HG03159 (cell line): ENCODE results near the gene GIMAP1.
"Not testable (repeated sequence)": the region's sequence is repeated elsewhere in the genome, so short reads cannot be mapped to it uniquely, and the experiment has no call there.

Experiments
- ATAC-seq: cut with Tn5 transposase; IDR thresholded peaks from one replicate; pipeline ENCODE4 v1.9.1; 2021; ENCODE audit warnings: mild to moderate bottlenecking, moderate library complexity; ENCODE audit not compliant: unreplicated experiment

The GIMAP1 gene

DNA sequence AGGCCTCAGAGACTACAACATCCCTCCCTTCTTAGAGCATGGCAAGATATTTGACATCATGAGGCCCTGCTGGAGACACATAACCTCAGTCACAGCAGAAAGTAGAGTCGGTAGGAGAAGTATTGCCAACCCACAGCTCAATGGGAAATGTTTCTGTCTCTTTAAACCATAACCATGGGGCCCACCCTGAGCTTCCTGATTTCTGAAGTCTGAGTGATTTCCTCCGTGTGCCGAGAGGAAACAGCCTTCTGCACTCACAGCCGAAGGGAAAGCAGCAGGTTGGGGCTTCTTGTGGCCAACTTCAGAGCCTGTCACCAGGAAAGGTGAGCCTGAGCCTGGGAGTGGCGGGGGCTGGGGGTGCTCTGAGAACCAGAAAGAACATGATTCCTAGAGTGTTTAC lies at the start of gene GIMAP1:
TSS of gene GIMAP1 (plus strand) at position 246 of the 400 bp plus-strand sequence. CDS start 2,435 bp downstream, outside the sequence.
- peak; percentile 72 for ATAC-seq

GRCh38 chr7:150668472-150668911 lies 47.9 kb upstream of the GIMAP1 start:
- peak; percentile 73 for ATAC-seq

- ATAC-seq = no peak
These were observed 47.4 kb upstream of the GIMAP1 start for GRCh38 chr7:150668977-150669376.

DNA sequence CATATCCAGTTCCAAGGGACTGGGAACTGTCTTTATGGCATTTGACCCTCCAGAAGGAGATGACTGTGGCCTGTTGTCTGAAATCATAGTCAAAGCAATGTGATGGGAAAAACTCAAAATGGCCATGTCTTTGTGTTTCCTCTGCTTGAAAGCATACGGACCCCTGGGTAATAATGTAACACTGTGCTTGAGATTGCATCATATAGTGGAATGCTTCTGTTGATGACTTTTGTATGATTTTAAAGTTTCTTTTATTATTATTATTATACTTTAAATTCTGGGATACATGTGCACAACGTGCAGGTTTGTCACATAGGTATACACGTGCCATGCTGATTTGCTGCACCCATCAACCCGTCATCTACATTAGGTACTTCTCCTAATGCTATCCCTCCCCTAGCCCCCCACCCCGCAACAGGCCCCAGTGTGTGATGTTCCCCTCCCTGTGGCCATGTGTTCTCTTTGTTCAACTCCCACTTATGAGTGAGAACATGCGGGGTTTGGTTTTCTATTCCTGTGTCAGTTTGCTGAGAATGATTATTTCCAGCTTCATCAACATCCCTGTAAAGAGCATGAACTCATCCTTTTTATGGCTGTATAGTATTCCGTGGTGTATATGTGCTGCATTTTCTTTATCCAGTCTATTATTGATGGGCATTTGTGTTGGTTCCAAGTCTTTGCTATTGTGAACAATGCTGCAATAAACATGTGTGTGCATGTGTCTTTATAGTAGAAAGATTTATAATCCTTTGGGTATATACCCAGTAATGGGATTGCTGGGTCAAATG lies 44.4 kb upstream of the GIMAP1 start:
- not testable (repeated sequence) for ATAC-seq

DNA sequence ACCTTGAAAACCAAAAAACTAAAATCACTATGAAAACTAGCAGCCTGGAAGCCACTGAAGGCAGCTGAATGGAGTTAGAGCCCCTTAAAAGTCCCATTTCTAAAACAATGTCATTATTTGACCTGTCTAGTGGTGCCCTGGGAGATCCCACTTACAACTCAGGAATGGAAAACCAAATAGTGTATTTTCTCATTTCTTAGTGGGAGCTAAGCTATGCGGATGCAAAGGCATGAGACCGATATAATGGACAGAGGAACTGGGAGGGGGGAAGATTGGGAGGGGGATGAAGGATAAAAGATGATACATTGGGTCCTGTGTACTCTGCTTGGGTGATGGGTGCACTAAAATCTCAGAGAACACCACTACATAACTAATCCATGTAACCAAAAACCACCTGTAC lies 40.7 kb upstream of the GIMAP1 start:
- no peak for ATAC-seq

DNA sequence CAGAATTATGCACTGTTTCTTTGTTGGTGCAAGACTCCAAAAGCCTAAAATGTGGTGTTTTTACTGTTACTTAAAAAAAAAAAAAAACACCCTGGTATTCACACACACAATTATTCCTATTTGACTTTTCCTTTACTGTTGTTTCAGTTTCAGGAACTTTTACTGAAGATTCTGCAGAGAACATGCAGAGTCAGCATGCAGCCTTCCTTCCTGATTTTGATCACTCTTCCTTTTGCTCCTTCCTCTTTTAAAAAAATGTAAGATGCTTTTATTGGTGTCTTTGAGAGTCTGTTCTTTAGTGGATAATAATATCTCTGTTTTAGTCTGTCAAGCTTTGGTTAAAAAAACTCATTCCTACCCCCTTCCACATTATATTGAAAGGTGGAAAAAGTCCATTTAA lies 40.1 kb upstream of the GIMAP1 start:
- ATAC-seq = not testable (repeated sequence)

- ATAC-seq = not testable (repeated sequence)
These were observed 39.6 kb upstream of the GIMAP1 start for GRCh38 chr7:150676854-150677253.

DNA sequence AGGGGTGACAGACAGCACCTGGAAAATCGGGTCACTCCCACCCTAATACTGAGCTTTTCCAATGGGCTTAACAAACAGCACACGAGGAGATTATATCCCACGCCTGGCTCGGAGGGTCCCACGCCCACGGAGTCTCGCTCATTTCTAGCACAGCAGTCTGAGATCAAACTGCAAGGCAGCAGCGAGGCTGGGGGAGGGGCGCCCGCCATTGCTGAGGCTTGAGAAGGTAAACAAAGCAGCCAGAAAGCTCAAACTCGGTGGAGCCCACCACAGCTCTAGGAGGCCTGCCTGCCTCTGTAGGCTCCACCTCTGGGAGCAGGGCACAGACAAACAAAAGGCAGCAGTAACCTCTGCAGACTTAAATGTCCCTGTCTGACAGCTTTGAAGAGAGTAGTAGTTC lies 37.8 kb upstream of the GIMAP1 start:
- not testable (repeated sequence) for ATAC-seq

GRCh38 chr7:150680364-150680763 lies 36.0 kb upstream of the GIMAP1 start:
- not testable (repeated sequence) for ATAC-seq

DNA sequence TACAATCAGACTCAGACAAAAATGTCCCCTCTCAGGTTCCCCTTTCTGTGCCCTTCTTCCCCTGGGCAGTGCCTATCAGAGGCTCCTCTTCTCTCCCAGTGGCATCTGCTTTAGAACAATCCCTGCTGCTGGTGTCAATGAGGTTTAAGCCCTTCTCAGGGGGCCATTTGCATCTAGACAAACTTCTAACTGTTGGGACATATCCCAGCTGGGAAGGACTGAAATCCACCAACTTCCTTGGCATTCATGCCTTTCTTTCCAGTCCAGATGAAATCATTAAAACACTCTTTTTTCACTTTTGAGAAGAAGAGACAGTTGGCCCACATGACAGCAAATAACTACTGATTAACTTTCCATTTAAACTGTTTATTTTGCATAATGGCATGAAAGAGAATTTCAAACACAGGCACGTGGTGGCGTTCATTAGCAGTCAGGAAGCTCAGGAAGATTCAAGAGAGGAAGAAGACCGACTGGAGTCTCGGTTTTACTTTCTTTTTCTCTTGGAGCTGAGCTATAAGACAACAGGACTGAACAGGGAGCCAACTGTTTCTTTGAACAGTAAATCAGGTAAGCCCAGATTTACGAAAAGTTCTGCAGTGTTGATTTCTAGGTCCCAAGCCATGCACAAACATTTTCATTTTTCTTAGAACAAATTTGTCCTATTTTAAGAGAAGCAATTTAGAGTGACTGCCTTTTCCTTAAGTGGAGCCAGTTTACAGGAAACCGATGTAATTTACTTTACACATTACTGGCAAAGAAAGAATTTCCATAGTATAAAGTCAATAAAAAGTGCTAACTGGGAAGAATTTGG lies 31.0 kb upstream of the GIMAP1 start, which contains the start of gene GIMAP2:
TSS of gene GIMAP2 (plus strand) at position 488 of the 811 bp plus-strand sequence. CDS start 1,354 bp downstream, outside the sequence.
- peak; percentile 95 for ATAC-seq

- no peak for ATAC-seq
These were observed 30.3 kb upstream of the GIMAP1 start for GRCh38 chr7:150686030-150686631.

DNA sequence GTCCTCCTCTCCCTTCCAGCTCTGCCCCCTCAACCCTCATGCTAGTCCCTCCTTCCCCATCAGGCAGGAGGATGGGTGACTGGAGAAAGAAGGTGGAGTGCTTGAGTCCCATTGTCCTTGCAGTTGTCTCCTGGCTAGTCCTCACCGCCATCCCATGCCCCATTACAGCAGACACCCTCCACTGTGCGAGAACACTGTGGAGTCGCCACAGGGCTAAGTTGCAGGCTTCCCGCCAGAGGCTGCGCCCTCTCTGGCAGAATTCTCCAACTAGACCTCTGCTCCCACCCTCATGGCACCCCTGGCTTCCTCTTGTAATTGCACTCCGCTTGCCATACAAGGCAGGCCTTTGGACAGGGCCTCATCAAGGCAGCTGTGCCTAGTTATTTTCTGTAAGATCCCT lies 27.8 kb upstream of the GIMAP1 start:
- ATAC-seq = no peak

- no peak for ATAC-seq
These were observed 20.8 kb upstream of the GIMAP1 start for GRCh38 chr7:150695654-150696053.

DNA sequence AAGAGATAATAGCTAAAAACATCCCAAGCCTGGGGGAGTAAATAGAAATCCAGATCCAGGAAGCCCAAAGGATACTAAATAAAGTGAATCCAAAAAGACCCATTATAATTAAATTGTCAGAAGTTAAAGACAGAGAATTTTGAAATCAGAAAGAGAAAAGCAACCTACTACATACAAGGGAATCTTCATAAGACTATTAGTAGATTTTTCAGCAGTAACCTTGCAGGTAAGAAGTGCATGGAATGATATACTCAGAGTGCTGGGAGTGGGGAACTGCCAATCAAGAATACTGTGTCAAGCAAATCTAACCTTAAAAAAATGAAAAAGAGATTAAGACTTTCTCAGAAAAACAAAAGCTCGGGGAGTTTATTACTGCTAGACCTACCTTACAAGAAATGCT lies 13.2 kb upstream of the GIMAP1 start:
- no peak for ATAC-seq

GRCh38 chr7:150715293-150715692 lies 1.1 kb upstream of the GIMAP1 start:
- no peak for ATAC-seq

DNA sequence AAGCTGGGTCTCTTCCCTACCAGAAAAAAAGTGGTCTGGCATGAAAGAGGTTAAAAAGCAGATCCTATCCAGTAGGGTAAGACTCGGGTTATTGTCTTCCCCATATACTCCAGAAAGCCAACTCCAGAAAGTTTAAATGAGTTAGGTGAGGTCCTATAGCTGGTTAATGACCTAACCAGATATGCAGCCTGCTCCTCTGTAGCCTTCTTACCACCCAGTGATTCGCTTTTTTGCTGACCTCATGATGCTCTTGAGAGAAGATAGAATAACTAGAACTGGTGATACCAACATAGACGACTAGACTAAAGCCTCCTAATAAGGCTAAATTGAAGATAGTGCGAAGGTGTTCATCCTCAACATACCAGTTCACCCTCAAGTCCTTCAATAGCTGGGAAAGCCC lies 675 bp upstream of the GIMAP1 start:
- no peak for ATAC-seq

DNA sequence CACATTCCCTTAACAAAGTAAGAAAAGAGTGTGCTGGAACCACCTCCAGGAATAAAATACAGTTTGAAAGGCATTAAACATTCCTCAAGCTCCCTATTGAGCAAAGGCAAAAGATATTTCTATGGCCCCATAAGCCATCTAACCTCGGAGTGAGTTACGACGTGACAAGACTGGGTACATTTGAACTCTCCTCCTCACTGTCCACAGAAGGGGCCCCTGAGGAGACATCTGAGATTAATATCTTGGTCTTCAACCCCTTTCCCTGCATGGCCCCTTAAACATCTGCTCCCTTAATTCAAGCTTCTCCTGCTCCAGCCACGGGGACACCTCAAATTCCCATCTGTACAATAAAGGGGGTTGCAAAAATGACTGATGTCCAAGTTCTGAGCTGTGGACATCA lies 526 bp downstream of the GIMAP1 start:
- ATAC-seq = no peak

DNA sequence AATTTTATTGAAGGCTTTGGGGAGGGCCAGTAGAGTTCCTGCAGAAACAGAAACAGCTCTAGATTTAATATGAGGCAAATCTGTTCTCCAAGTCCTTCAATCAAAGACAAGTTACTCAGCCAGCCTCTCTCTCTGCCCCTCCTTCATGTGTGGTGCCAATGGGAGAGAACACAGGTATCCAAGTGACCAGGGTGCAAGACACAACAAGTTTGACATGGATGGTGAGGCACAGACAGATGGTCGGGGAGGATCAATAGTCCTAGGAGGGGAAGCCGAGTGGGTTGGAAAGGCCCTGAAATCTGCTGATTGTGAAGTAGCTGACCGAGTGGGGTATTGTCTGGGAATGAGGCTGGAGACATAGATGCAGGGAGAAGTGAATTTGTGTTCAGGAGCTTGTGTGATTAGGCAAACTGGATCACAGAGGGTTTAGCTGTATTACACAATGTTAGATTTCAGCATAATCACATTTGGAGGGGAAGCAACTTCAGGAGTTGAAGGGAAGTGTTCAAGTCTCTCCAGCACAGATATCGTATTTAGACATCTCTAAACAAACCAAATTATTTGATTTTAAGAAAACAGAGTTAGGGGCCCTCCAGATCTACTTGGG lies 1.5 kb downstream of the GIMAP1 start:
- ATAC-seq = no peak

DNA sequence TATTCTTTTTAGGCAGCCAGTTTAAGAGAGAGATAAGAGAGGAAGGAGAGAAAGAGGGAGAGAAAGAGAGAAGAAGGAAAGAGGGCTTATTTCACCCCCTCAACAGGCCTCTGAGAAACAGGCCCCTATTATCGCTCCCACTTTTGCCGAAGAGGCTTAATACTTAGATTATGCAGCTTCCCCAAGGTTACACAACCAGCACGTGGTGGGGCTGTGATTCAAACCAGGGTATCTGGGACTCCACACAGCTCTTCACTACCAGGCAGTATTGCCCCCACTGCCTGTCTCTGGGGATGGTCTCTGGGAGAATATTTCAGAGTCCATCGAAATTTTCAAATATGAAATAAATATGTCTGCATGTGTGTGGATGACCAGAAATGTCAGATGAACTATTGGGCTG lies 3.0 kb downstream of the GIMAP1 start:
- ATAC-seq = no peak

DNA sequence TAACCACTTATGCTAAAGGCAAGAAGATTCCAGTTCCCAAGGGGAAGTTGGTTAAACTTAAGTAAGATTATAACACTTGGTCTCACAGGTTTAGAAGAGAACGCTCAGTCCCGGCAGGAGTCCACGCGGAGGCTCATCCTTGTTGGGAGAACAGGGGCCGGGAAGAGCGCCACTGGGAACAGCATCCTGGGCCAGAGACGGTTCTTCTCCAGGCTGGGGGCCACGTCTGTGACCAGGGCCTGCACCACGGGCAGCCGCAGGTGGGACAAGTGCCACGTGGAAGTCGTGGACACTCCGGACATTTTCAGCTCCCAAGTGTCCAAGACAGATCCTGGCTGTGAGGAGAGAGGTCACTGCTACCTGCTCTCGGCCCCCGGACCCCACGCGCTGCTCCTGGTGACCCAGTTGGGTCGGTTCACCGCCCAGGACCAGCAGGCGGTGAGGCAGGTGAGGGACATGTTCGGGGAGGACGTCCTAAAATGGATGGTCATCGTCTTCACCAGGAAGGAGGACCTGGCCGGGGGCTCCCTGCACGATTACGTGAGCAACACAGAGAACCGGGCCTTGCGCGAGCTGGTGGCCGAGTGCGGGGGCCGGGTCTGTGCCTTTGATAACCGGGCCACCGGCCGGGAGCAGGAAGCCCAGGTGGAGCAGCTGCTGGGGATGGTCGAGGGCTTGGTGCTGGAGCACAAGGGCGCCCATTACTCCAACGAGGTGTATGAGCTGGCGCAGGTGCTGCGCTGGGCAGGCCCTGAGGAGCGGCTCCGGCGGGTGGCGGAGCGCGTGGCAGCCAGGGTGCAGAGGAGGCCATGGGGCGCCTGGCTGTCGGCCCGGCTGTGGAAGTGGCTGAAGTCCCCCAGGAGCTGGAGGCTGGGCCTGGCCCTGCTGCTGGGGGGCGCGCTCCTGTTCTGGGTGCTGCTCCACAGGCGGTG lies 3.8 kb downstream of the GIMAP1 start:
- ATAC-seq = no peak
